ENCODE data around the gene SYNM. TPM values are rescaled to one million over a fixed set of nuclear protein-coding genes. Genes with fewer than 3 reads are reported as not detected.

SYNM gene
- total RNA-seq, 1 experiment from 2014 or later: 9.9 TPM

GRCh38 chr15:99087405-99087943, 17.4 kb upstream of the SYNM start:
- CTCF ChIA-PET: no interaction called here
- ATAC-seq: no peak
- POLR2A ChIA-PET (ENCODE audit: unreplicated experiment): no interaction called here
- no peak overlapping the region for H3K4me3 ChIP-seq (ENCODE audit: low read length)
- H3K9ac ChIP-seq (ENCODE audit: low read length): no peak overlapping the region
- no peaks in the 10 kb centered on the region for H3K79me2 ChIP-seq (ENCODE audit: low read length)
- H3F3A ChIP-seq (ENCODE audit: low read length, unreplicated experiment): no peaks in the 10 kb centered on the region
- no peak overlapping the region for H3K4me2 ChIP-seq (ENCODE audit: low read length)
- no peak for TF ChIP-seq EZH2 (IDR thresholded peaks at IDR 0.05; ENCODE audit: low read length, unreplicated experiment)
- no peak for TF ChIP-seq EZH2phosphoT487 (IDR thresholded peaks at IDR 0.05; ENCODE audit: borderline replicate concordance, low read length)
- no peak for TF ChIP-seq CTCF (conservative IDR thresholded peaks at IDR 0.05; ENCODE audit: low read depth, low read length)
- no peaks in the 10 kb centered on the region for H3K9me2 ChIP-seq (replicated peaks; ENCODE audit: low read length)
- H3K27me3 ChIP-seq (ENCODE audit: low read length): peaks cover 5% of the 10 kb centered on the region; the same call in 1 of the 2 replicates
- H3K9me3 ChIP-seq (ENCODE audit: low read length): no peaks in the 10 kb centered on the region
- no peak overlapping the region for H2AFZ ChIP-seq (ENCODE audit: low read length)
- no peak for DNase-seq
- no peak overlapping the region for H3K27ac ChIP-seq (ENCODE audit: low read length)
- no peaks in the 10 kb centered on the region for H3K4me1 ChIP-seq (ENCODE audit: insufficient read depth, low read length)
- no peaks in the 10 kb centered on the region for H3K36me3 ChIP-seq (ENCODE audit: low read depth, low read length)
- intact Hi-C loops (cut with micrococcal nuclease): no loop called here
- no peaks in the 10 kb centered on the region for H4K20me1 ChIP-seq (ENCODE audit: low read length)
- no TSS peak for BruUV-seq (replicated peaks)

GRCh38 chr15:99090011-99090699, 14.7 kb upstream of the SYNM start:
- Histone ChIP-seq H3F3A (ENCODE audit: low read length, unreplicated experiment) (no peaks in the 10 kb centered on the region), H3K9ac (ENCODE audit: low read length) (no peak overlapping the region), H3K9me2 (replicated peaks; ENCODE audit: low read length) (no peaks in the 10 kb centered on the region), H3K4me2 (ENCODE audit: low read length) (no peak overlapping the region), H4K20me1 (ENCODE audit: low read length) (no peaks in the 10 kb centered on the region), H2AFZ (ENCODE audit: low read length) (no peak overlapping the region), H3K9me3 (ENCODE audit: low read length) (no peaks in the 10 kb centered on the region), H3K36me3 (ENCODE audit: low read depth, low read length) (no peaks in the 10 kb centered on the region), H3K4me3 (ENCODE audit: low read length) (no peak overlapping the region), H3K79me2 (ENCODE audit: low read length) (no peaks in the 10 kb centered on the region), H3K27me3 (ENCODE audit: low read length) (no peaks in the 10 kb centered on the region), H3K27ac (ENCODE audit: low read length) (no peak overlapping the region), H3K4me1 (ENCODE audit: insufficient read depth, low read length) (no peaks in the 10 kb centered on the region)
- BruUV-seq (replicated peaks): no TSS peak
- no peak for DNase-seq
- ATAC-seq: no peak
- POLR2A ChIA-PET (ENCODE audit: unreplicated experiment): no interaction called here
- CTCF ChIA-PET: no interaction called here
- TF ChIP-seq EZH2 (IDR thresholded peaks at IDR 0.05; ENCODE audit: low read length, unreplicated experiment) (no peak), CTCF (conservative IDR thresholded peaks at IDR 0.05; ENCODE audit: low read depth, low read length) (no peak), EZH2phosphoT487 (IDR thresholded peaks at IDR 0.05; ENCODE audit: borderline replicate concordance, low read length) (no peak)
- intact Hi-C loops (cut with micrococcal nuclease): no loop called here

- no peak for TF ChIP-seq EZH2 (IDR thresholded peaks at IDR 0.05; ENCODE audit: low read length, unreplicated experiment)
- TF ChIP-seq EZH2phosphoT487 (IDR thresholded peaks at IDR 0.05; ENCODE audit: borderline replicate concordance, low read length): no peak
- no peak for TF ChIP-seq CTCF (conservative IDR thresholded peaks at IDR 0.05; ENCODE audit: low read depth, low read length)
- BruUV-seq (replicated peaks): no TSS peak
- H3K4me2 ChIP-seq (ENCODE audit: low read length): no peak overlapping the region
- no peak overlapping the region for H3K27ac ChIP-seq (ENCODE audit: low read length)
- no peaks in the 10 kb centered on the region for H3K9me2 ChIP-seq (replicated peaks; ENCODE audit: low read length)
- no peak overlapping the region for H2AFZ ChIP-seq (ENCODE audit: low read length)
- no peak for ATAC-seq
- no peak overlapping the region for H3K4me3 ChIP-seq (ENCODE audit: low read length)
- no peaks in the 10 kb centered on the region for H3K36me3 ChIP-seq (ENCODE audit: low read depth, low read length)
- POLR2A ChIA-PET (ENCODE audit: unreplicated experiment): no interaction called here
- H3K79me2 ChIP-seq (ENCODE audit: low read length): no peaks in the 10 kb centered on the region
- no peaks in the 10 kb centered on the region for H3K4me1 ChIP-seq (ENCODE audit: insufficient read depth, low read length)
- H3K9ac ChIP-seq (ENCODE audit: low read length): no peak overlapping the region
- intact Hi-C loops (cut with micrococcal nuclease): no loop called here
- CTCF ChIA-PET: no interaction called here
- no peak for DNase-seq
- H3F3A ChIP-seq (ENCODE audit: low read length, unreplicated experiment): no peaks in the 10 kb centered on the region
- H4K20me1 ChIP-seq (ENCODE audit: low read length): no peaks in the 10 kb centered on the region
- no peaks in the 10 kb centered on the region for H3K27me3 ChIP-seq (ENCODE audit: low read length)
- H3K9me3 ChIP-seq (ENCODE audit: low read length): no peaks in the 10 kb centered on the region
Measured at GRCh38 chr15:99090938-99091337, 13.9 kb upstream of the SYNM start.
